ENCODE results near the gene HMX1.

DNA sequence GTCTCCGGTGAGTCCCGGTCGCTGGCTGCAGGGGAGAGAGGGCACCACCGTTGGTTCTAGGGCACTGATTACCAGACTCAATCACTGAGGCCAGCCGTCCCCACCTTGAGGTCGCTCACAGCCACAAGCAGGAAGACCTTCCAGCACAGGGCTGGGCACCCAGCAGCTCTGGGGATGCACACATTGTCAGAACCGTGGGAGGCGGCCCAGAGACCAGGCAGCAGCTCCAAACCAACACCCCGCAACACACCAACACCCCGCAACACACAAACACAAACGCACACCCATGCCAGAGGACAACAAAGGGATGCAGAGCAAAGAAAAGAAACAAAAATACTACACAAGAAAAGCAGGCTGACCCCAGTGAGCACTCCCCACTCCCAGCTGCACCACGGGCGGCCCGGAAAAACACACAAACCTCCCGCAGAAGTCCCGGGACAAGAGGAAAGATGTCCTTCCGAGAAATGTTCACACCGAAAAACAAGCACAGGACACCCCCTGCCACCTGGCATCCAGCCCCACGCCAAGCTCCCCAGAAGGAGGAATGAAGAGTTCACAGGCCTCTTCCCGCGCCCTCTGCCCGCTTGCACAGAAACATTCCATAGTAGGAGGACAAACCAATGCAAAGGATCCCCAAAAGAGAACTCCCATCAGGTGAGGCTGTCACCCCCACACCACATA lies 3.2 kb downstream of the HMX1 start:
- TF ChIP-seq POLR2A (IDR thresholded peaks at IDR 0.05; ENCODE audit: low read depth, low read length) (no peak), JUN (IDR thresholded peaks at IDR 0.05; ENCODE audit: borderline replicate concordance, insufficient read depth, insufficient read length, low read depth) (no peak), POLR2AphosphoS5 (IDR thresholded peaks at IDR 0.05; ENCODE audit: insufficient read depth, low read depth, low read length) (no peak)
- TF ChIP-seq, protein P1, sequence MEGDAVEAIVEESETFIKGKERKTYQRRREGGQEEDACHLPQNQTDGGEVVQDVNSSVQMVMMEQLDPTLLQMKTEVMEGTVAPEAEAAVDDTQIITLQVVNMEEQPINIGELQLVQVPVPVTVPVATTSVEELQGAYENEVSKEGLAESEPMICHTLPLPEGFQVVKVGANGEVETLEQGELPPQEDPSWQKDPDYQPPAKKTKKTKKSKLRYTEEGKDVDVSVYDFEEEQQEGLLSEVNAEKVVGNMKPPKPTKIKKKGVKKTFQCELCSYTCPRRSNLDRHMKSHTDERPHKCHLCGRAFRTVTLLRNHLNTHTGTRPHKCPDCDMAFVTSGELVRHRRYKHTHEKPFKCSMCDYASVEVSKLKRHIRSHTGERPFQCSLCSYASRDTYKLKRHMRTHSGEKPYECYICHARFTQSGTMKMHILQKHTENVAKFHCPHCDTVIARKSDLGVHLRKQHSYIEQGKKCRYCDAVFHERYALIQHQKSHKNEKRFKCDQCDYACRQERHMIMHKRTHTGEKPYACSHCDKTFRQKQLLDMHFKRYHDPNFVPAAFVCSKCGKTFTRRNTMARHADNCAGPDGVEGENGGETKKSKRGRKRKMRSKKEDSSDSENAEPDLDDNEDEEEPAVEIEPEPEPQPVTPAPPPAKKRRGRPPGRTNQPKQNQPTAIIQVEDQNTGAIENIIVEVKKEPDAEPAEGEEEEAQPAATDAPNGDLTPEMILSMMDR (IDR thresholded peaks at IDR 0.05; ENCODE audit: extremely low read depth in 1 of 2, insufficient read depth in 1 of 2, low read depth in 1 of 2, low read length in 2 of 2), result no peak
